Glomerular visceral epithelial cell (primary cell): ENCODE data around the gene B3GALT6.

Source experiments
- DNase-seq: peaks from one replicate; pipeline ENCODE4 v3.0.0-alpha.2; 2016; ENCODE audit errors: extremely low spot score

B3GALT6 gene

DNA sequence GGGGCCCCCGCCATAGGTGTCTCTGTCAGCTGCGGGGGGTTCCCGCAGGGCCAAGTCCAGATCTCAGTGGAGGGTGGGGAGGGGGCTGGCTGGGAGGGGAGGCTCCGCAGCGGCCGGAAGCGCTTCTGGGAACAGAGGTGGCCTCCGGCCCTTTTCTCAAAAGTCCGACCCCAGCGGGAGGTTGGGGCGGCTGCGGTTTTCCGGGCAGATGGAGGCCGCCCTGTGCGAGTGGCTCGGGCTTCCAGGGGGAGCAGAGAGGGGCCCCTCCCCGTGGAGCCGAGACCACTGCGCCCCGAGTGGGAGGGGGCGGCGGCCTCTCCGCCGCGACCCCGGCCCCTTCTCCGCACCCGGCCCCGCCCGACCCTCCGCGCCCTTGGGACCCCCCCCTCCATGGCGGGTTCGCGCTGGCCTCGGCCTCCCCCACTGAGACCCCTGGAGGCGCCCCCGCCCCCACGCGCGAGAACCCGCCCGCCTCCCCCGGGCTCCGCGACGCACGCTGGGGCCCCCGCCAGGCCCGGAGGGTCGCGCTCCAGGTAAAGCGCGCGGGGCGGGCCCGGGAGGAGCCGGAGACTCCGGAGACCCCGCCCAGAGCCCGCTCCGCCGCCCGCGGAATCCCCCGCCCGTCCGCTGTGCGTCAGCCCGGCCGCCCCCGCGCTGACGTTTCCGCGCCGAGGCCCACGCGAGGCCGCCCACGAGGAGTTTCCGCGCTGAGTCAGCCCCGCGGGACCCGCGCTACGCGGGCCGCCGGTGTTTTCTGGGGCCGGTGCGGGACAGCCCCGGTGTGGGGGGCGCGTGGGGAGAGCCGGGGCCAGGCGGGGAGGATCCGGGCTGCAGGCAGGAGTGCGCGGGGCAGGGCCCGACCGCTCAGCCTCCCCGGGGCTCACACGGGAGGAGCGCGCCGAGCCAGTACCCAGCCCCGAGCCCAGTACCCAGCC is 30.9 kb upstream of the B3GALT6 start:
- peak; percentile 40 for DNase-seq

- no peak for DNase-seq
These were observed 29.0 kb upstream of the B3GALT6 start for GRCh38 chr1:1202831-1203560.

- DNase-seq = no peak
These were observed 28.2 kb upstream of the B3GALT6 start for GRCh38 chr1:1203561-1204424.

- DNase-seq = no peak
These were observed 27.6 kb upstream of the B3GALT6 start for GRCh38 chr1:1204425-1204920.

- no peak for DNase-seq
These were observed 26.9 kb upstream of the B3GALT6 start for GRCh38 chr1:1204998-1205768.

GRCh38 chr1:1205769-1206375 is 26.2 kb upstream of the B3GALT6 start:
- no peak for DNase-seq

DNA sequence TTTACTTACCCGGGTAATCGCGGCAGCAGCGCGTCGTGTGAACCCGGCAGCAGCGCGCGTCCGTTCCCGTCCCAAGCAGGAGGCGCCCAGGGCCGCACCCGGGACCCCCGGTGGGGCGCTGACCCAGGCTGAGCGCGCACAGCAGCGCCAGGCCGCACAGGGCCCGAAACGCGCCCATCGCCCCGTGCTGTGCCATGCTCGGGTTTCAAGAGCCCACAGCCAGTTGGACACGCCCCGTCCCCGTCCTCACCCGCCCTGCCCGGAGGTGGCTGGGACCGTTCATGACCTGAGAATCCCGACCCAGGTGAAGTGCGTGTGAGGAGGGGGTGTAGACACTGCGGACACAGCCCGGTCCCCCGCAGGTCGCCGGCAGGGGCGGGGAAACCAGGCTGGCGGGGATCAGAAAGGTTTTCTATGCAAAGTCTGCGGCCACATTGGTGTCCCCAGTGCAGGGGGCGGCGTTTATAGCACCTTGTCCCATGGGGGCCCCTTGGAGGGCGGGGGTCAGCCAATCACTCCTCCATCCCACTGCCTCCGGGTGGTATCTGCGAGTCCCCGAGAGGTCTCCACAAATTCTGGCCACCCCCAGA is 25.6 kb upstream of the B3GALT6 start, which contains the start of gene TNFRSF18:
Gene TNFRSF18, minus strand, starts transcription at position 217 of the 590 bp plus-strand sequence. Its CDS starts 21 bp downstream, at position 196.
- no peak for DNase-seq

GRCh38 chr1:1206966-1207531 is 25.0 kb upstream of the B3GALT6 start:
- no peak for DNase-seq

- no peak for DNase-seq
These were observed 24.5 kb upstream of the B3GALT6 start for GRCh38 chr1:1207571-1207892.

- DNase-seq = peak; percentile 45
These were observed 23.2 kb upstream of the B3GALT6 start for GRCh38 chr1:1208713-1209433.

DNA sequence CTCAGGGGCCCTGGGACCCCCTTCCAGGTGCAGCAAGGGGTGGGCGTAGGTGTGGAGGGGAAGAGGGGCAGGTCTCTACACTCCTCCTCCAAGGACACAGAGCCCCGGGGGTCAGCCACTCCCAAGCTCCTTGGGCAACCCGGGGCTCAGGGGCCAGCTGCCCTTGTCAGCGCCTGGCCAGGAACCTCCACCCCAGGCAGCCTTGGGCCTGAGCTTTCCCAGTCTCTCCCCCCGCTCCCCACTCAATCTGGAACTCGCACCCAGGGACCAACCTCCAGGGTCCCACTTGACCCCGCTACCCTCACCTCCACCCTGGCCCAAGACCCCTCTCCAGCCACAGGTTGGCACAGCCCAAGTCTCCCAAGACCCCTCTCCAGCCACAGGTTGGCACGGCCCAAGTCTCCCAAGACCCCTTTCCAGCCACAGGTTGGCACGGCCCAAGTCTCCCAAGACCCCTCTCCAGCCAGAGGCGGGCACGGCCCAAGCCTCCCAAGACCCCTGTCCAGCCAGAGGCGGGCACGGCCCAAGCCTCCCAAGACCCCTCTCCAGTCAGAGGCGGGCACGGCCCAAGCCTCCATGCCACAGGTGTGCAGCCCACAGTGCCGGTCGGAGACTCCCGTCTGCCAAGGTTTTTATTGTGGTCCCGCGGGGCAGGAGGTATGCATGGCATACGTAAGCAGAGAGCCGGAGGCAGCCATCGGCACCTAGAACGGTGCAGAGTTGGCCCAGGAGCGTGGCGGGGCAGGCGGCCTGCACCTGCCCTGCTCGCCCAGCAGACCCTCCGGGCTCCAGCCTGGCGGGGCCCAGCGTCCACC is 21.1 kb upstream of the B3GALT6 start:
- DNase-seq = no peak

DNA sequence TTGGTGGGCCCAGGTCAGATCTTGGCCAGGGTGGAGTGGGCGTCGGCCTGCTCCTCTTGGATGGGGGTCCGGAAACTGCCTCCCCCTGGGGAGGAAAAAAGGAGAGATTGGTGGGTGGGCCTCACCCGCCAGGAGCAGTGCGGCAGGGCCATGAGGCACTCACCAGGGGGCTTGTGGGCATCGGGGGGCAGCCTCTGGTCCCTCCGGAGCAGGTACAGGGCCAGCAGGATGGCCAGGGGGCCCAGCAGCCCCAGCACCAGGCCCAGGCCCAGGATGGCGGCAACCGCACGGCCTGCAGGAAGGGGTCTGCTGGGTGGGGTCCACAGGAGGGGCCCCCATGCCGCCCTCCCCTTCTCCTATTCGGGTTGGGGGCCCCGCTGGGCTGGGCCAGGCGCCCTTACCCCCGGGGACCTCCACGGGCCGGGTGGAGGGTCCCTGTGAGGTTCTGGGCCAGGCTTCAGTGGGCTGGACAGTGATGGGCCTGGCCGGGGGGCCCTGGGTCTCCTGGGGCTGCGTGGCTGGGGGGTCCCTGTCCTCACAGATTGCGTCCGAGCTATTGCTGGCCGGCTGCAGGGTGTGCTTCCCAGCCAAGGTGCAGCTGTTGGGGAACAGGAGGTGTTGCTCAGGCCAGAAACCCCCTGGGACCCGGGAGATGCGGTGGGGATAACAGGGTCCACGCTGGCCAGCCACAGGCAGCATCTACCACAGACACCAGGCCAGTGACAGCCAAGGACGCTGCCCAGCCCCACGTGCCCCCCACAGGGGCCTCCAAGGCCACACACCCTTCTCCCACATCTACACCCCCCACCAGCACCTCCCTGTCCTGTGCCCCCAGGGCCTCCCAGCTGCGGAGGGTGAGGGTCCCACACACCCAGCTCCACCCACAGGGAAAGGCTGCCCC is 20.2 kb upstream of the B3GALT6 start:
- no peak for DNase-seq

DNA sequence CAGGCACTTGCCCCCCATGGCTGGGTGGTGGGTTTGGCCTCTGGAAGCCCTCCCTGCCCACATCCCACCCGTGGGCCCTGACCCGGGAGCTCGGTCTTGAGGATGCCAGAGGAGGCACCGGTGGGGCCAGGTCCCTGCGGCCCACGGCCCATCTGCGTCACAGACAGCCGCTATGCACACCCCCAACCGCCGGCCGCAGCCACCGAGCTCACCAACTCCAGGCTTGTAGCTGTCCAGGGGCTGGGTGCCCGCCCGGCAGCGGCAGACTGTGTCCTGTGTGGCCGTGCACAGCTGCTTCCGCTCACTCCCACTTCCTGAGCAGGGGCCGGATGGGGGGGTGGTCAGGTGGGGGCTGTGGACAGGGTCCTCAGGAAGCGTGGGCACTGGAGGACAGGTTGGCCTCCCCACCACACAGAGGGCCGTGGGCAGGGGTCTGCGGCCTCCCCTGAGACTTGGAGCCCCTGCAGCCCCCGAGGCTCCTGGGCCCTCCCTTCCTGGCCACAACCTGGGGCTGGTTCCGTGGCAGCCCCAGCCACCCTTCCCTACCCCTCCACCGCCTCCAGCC is 19.2 kb upstream of the B3GALT6 start:
- no peak for DNase-seq

DNA sequence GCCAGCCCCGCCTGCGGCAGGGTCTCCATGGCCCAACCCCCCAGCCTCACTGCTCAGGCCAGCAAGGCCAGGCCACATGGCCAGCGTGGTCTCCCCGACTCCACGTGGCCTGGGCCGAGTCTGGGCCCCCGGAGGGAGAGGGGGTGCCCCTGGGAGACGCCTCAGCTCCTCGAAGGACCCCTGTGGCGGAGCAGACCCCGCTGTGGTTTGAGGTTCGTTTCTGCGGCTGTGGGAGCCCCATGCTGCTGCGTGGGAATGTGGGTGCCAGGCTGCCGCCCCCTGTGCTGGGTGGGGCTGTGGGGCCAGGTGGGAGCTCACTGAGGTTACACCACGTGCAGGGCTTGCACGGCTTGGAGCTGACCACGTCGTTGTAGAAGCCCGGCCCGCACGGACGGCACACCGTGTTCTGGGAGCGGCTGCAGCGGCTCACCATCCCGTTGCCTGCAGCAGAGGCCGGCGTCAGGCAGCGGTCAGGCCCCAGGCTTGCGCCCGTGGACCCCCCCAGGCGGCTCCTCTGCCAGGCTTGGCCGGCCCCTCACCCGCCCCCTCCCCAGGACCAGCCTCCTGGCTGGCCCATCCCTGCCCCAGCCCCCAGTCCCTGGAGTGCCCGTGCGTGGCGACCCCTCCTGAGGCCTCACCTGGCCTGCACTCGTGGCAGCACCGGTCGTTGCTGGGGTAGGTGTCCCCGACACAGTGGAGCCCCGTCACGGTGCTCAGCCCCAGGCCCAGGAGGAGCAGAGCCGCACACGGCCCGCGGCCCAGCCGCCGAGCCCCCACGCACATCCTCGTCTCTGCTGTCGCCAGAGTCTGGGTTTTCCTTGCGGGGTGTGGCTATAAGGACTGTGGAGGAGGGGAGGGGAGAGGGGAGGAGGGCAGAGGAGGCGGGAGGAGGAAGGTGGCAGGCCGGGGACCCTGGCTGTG is 18.4 kb upstream of the B3GALT6 start, which contains the start of gene TNFRSF4:
Gene TNFRSF4, minus strand, starts transcription at position 809 of the 921 bp plus-strand sequence. Its CDS starts 26 bp downstream, at position 783.
- no peak for DNase-seq

- DNase-seq = no peak
These were observed 16.9 kb upstream of the B3GALT6 start for GRCh38 chr1:1215080-1215676.
